Epithelial cell of esophagus (primary cell): Measurements from ENCODE around the gene OLFML3.

ENCODE experiments used
- DNase-seq: peaks from one replicate; pipeline ENCODE4 v3.0.0; 2010; ENCODE audit warnings: low read depth
- H3K4me3 ChIP-seq: 2 replicates; pipeline ENCODE4 v1.5.1; 2011; ENCODE audit warnings: mild to moderate bottlenecking, low read length, control low read depth
- TF ChIP-seq, protein P1 (sequence below): IDR thresholded peaks from 2 replicates; pipeline ENCODE4 v1.5.1; 2011; ENCODE audit warnings: low read depth, mild to moderate bottlenecking, low read length, control low read depth, inconsistent platforms; ENCODE audit not compliant: insufficient read depth; ENCODE audit errors: missing control alignments

The OLFML3 gene

DNA sequence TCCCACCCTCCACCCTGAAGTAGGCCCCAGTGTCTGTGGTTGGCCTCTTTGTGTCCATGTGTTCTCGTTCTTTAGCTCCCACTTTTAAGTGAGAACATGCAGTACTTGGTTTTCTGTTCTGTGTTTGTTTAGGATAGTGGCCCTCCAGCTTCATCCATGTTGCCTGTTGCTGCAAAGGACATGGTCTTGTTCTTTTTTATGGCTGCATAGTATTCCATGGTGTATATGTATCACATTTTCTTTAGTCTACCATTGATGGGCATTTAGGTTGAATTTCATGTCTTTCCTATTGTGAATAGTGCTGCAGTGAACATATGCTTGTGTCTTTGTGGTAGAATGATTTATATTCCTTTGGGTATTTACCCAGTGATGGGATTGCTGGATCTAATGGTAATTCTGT, 44.1 kb upstream of the OLFML3 start:
- TF ChIP-seq, protein P1, sequence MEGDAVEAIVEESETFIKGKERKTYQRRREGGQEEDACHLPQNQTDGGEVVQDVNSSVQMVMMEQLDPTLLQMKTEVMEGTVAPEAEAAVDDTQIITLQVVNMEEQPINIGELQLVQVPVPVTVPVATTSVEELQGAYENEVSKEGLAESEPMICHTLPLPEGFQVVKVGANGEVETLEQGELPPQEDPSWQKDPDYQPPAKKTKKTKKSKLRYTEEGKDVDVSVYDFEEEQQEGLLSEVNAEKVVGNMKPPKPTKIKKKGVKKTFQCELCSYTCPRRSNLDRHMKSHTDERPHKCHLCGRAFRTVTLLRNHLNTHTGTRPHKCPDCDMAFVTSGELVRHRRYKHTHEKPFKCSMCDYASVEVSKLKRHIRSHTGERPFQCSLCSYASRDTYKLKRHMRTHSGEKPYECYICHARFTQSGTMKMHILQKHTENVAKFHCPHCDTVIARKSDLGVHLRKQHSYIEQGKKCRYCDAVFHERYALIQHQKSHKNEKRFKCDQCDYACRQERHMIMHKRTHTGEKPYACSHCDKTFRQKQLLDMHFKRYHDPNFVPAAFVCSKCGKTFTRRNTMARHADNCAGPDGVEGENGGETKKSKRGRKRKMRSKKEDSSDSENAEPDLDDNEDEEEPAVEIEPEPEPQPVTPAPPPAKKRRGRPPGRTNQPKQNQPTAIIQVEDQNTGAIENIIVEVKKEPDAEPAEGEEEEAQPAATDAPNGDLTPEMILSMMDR: no peak
- no peak for DNase-seq
- no peak overlapping the region for H3K4me3 ChIP-seq

DNA sequence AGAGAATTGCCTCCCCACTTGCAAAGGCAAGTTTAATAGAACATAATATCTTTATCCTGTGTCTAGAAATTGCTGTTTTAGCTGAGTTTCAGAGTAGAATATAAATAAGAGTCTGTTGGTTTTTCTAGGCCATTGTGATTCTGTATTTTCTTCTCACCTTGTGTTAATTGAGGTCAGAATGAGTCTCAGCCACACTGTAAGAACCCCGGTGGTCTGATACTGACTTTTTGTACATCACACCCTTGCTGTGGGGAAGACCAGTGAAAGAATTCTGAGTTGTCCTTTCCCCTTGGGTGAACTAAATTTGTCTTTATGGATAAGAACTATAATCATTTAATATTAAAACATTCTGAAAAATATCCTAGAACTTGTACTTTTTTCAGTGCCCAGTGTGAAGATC, 43.3 kb upstream of the OLFML3 start:
- no peak overlapping the region for H3K4me3 ChIP-seq
- TF ChIP-seq, protein P1: no peak
- DNase-seq: no peak

DNA sequence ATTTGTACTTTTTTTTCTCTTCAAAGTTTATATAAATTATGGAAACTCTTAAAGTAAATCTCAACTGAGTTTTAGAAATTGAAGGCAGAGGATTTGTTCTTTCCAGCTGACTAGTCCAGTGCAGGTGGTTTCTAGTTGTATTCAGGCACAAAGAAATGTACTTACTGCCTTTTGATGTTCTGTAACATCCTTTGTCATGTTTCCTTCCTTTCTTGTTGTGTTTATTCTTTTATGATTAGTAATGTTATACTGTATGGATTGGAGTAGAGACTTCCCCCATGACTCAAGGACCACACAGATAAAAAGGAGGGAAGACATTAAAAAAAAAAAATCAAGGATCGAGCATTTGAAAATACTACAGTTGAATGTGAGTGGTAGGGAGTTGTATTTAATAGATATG, 42.1 kb upstream of the OLFML3 start:
- DNase-seq: no peak
- TF ChIP-seq, protein P1: no peak

DNA sequence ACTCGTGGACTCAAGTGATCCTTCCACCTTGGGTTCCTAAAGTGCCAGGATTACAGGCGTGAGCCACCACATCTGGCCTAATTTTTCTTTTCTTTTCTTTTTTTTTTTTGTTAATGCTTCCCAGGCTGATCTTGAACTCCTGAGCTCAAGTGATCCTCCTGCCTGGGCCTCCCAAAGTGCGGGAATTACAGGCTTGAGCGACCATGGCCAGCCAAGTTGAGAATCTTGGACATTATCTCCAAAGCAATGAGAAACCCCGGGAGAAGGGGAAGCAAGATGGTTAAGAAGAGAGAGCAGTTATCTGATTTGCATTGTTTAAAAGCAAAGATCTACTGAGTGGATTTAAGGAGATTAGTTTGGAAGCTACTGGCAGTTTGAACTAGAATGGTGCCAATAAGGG, 41.1 kb upstream of the OLFML3 start:
- TF ChIP-seq, protein P1: no peak
- no peak overlapping the region for H3K4me3 ChIP-seq
- DNase-seq: no peak

More for the DNA sequence above, 42.1 kb upstream of the OLFML3 start:
- H3K4me3 ChIP-seq: no peak overlapping the region

DNA sequence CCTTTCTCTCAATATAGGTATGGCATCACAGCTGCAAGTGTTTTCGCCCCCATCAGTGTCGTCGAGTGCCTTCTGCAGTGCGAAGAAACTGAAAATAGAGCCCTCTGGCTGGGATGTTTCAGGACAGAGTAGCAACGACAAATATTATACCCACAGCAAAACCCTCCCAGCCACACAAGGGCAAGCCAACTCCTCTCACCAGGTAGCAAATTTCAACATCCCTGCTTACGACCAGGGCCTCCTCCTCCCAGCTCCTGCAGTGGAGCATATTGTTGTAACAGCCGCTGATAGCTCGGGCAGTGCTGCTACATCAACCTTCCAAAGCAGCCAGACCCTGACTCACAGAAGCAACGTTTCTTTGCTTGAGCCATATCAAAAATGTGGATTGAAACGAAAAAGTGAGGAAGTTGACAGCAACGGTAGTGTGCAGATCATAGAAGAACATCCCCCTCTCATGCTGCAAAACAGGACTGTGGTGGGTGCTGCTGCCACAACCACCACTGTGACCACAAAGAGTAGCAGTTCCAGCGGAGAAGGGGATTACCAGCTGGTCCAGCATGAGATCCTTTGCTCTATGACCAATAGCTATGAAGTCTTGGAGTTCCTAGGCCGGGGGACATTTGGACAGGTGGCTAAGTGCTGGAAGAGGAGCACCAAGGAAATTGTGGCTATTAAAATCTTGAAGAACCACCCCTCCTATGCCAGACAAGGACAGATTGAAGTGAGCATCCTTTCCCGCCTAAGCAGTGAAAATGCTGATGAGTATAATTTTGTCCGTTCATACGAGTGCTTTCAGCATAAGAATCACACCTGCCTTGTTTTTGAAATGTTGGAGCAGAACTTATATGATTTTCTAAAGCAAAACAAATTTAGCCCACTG, 38.7 kb upstream of the OLFML3 start:
- TF ChIP-seq, protein P1: no peak
- DNase-seq: no peak
- H3K4me3 ChIP-seq: no peak overlapping the region

DNA sequence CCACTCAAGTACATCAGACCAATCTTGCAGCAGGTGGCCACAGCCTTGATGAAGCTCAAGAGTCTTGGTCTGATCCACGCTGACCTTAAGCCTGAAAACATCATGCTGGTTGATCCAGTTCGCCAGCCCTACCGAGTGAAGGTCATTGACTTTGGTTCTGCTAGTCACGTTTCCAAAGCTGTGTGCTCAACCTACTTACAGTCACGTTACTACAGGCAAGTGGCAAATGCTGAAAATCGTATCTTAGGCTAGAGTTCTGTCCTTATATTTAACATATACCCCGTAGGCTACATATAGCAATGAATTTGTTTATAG, 38.1 kb upstream of the OLFML3 start:
- no peak overlapping the region for H3K4me3 ChIP-seq
- DNase-seq: no peak
- TF ChIP-seq, protein P1: no peak

DNA sequence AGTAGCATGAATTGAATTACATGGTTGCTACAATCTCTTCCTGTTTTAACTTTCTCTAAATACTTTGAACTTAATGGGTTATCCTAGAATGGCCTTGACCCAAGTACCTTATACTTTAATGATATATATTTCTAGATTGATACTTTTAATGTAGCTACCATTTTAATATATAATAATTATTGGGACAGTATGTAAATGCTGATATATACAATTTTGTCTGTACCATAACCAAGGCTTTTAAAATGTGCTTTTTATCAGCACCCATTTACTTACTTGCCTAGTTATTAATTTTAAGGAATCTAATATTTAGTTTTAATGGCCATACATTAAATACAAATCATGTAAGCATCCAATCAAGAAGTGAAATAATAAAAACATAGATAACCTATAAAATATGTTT, 36.7 kb upstream of the OLFML3 start:
- no peak overlapping the region for H3K4me3 ChIP-seq
- TF ChIP-seq, protein P1: no peak
- DNase-seq: no peak
